Pulmonary artery endothelial cell (primary cell): ENCODE results near the gene KLHL18. TPM values are rescaled to one million over a fixed set of nuclear protein-coding genes. Genes with fewer than 3 reads are reported as not detected.
"Not testable (repeated sequence)": the region's sequence is repeated elsewhere in the genome, so short reads cannot be mapped to it uniquely, and the experiment has no call there.

ENCODE experiments used
- DNase-seq: peaks from one replicate; pipeline ENCODE4 v3.0.0-alpha.2; 2011; ENCODE audit warnings: low read depth, low spot score
- total RNA-seq: library from RNA; depleted of rRNA; stranded (reverse); fragments of >200 nt; gene quantifications from 2 replicates; pipeline ENCODE4 v1.2.3, GENCODE V29; 2014

Gene KLHL18
- total RNA-seq: 31.9 and 47.0 TPM in 2 replicates

DNA sequence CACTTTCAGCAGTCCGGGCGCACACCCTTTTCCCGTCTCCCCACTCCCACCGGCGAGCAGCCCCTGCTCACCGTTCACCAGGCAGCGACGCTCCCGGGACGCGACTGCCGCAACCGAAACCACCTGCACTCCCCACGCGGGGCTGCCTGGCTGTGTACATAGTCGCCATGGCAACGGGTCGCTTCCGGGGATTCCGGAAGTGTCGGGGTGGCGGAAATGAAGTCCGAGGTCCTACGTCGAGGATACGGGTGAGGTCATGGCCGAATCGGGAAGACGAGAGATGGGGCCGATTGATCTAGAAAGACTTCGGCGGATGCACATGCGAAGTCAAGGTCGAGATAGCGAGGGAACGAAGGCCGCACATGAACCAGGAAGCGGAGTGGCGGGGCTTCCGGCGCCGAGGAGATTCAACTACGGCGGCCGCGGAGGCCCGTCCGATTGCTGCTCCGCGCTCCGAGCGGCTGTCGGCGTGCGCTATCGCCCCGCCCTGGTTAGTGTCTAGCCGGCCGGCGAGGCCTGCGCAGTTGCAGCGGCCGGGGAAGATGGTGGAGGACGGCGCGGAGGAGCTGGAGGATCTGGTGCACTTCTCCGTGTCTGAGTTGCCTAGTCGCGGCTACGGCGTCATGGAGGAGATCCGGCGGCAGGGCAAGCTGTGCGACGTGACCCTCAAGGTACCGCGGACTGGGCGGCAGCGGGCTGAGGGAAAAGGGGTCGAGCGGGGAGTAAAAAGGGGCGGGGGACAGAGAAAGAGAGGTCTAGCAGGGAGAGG, at the start of gene KLHL18, which contains the start of gene KIF9:
TSS of gene KLHL18 (plus strand) at position 521 of the 769 bp plus-strand sequence. CDS start at position 543, 22 bp downstream.
TSS of gene KIF9 (minus strand) at position 376 of the 769 bp plus-strand sequence. CDS start 5,425 bp downstream, outside the sequence.
- DNase-seq: peak; percentile 57

DNA sequence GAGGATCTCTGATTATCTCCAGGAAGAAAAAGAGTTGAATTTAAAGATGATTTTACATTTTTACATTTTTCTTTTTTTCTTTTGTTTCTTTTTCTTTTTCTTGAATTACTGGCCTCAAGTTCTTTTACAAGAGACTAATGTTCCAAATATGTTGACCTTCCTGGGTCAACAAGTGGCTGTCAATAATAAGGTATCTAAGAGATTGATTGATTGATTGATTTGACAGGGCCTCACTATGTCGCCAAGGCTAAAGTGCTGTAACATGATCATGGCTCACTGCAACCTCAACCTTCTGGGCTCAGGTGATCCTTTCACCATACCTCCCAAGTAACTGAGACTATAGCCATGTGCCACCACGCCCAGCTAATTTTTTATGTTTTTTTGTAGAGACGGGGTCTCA, 44.7 kb upstream of the KLHL18 start:
- no peak for DNase-seq

DNA sequence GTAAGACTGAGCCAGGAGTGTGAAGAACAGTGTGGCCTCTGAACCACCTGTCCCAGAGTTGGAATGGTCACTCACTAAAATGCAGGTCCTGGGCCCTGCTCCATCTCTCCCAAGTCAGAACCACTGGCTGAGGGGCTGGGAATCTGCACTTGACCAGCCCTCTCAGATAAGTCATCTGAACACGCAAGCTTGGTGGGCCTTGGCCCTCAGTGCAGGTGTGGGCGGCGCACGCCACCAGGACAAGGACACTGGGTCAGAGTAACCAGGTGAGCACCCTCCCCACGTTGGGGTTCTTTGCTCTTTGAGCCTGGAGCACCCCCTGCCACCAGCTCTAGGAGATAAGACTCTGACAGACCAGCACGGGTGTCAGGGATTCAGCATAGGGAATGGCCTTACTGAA, 42.8 kb upstream of the KLHL18 start:
- DNase-seq: no peak

DNA sequence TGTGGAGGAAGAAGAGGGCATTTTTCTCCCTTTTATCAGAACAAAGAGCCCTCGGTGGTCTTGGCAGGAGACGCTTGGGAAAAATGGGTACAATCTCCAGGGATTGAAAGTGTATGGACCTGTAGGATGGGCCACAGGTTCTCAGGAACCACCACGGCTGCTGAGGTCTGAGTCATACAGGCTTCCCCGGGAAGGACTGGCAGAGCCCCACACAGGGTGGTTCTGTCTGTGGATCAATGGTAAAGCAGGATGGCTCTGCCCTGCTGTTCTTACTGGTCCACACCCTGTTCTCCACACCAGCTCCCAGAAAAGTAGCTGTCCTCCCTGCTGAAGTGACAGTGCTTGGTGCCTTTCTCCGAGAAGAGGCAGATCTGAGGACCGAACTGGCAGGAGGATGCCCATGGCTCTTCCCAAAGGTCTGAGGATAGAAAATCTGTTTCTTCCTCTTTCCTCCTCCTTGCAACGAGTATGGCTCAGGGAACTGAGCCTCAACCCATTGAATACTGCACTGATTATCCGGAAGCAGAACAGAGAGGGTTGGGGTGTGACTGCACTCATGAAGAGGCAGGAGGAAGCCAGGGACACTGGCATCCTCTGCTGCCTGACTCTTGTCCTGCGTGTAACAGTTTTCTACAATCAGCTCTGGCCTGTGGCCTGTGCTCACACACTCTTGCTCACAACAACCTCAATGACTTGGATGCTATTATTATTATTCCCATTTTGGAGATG, 39.2 kb upstream of the KLHL18 start:
- DNase-seq: no peak

DNA sequence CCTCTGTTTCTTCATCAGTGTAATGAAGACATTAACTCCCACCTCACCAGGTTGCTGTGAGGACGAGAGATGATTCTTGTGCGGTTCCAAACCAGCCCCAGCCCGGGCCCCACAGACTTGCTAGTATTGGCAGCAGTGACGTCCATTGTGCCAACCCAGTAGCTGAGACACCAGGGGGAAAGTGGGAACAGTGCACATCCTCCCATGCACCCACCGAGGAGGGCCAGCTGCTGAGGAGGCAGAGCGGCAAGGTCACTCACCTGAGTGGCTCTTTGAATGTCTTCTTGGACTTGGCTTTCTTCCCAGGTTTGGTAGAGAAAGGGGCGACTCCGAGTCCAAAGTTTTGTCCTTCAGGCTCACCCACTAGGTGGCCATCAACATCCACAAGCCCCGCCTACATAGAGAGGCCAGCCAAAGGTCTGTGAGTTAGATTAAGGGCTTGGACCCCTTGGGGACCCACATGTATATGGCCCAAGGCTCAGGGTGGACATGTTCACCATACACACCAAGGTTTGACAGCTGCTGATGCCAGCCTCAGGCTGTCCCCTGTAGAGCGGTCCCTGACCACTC, 38.1 kb upstream of the KLHL18 start:
- DNase-seq: no peak

DNA sequence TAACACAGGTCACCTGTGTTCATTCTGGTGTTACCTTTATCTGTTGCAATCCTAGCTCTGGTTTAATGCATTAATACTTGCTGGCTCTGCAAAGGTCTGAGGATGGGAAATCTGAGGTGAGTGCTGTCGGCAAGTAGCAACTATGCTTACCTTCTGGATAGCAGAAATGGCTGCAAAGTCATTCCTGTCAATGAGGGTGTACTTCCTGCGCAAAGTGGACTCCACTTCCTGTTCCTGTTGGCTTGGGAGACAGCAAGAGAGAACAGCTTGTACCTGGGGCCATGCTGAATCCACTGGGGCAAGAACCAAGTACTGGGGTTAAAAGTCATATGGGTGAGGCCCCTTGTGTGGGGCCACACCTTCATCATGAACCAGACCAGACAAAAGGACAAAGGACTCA, 37.5 kb upstream of the KLHL18 start:
- no peak for DNase-seq

DNA sequence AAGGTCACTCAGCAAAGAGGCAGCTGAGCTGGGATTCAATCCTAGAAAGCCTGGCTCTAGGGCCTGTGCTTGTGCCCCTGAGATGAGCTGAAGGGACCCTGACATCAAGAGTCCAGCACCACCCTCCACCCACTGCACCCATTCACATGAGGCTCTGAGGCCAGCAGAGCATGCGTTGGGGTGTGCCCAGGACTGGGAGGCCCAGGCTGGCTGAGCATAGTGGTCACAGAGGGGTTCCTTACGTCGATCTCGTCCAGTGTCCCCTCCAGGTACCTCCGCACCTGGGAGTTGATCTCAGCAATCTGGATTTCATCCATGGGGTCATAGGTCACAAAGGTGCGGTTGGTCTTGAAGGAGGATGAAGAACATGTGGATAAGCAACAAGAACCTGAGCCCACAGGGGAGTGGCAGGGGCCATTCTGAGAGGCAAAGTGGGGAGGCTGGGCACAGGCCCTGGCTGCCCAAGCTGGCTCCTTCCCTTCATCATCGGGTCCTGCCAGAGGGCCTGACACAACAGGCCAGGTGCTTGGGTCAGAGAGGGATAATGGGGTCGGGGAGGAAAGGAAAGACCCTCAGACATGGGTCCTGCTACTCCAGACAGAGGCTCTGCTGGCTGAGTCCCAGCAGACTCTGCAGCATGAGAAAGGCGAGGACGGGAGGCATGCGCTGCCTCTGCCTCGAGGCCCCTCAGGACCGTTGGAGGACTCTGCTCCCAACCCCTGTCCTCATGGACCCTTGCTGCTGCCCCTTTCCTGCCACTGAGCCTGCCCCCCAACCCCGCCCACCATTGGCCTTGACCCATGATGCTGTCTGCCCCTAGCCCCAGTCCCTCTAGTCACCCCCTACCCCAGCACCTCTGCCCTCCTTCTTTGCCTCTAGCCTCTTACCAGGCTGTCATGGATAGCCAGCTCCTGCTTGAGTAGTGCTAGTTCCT, 35.3 kb upstream of the KLHL18 start:
- DNase-seq: no peak

GRCh38 chr3:47250309-47251060, 32.3 kb upstream of the KLHL18 start:
- no peak for DNase-seq

DNA sequence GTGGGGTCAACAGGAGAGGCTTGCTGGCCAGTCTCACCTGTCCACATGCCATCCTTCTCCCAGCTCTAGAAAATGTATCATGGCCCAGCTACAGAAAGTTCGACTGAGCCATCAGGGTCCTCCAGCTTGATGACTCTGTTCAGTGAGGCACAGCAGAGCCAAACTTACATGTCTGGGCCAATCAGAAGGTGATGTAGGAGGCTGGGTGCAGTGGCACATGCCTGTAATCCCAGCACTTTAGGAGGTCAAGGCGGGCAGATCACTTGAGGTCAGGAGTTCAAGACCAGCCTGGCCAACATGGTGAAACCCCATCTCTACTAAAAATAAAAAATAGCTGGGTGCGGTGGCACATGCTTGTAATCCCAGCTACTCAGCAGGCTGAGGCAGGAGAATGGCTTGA, 31.7 kb upstream of the KLHL18 start:
- not testable (repeated sequence) for DNase-seq

DNA sequence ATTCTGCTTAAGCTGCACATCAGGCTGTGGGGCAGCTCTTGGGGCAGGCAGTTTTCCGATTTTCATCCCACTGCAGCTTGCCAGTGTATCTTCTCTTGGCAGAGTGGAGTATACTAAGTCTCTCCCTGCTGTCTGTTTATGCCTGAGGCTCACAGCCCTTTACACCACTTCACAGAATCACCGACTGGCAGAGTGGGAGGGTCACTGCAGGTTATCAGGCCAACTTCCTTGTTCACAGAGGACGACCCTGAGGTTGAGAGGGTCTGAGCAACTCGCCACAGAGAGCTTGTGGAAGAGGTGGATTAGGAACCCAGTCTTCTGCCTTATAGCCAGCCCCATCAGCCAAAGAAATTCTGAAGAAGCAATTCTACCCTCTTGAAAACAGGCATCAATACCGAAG, 31.1 kb upstream of the KLHL18 start:
- no peak for DNase-seq

GRCh38 chr3:47256331-47256730, 26.4 kb upstream of the KLHL18 start:
- not testable (repeated sequence) for DNase-seq

- no peak for DNase-seq
These were observed 23.6 kb upstream of the KLHL18 start for GRCh38 chr3:47259114-47259513.

DNA sequence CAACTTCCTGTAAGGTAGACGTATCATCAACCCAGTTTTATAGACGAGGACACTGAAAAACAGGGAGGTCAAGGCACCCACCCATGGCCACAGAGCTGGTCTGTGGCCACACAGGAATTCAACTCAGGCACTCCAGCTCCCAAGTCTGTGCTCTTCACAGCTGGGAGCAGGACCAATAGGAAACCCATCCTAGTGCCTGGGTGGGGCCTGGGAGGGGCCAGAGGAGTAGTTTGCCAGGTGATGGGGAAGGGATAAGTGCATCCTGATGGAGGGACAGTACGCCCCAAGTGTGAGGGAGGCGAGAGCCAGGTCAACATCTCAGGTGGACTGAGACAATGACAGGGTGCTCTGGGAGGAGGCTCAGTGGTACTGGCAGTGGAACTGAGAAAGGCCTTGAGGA, 22.1 kb upstream of the KLHL18 start:
- DNase-seq: no peak

- no peak for DNase-seq
These were observed 21.4 kb upstream of the KLHL18 start for GRCh38 chr3:47261301-47261700.

DNA sequence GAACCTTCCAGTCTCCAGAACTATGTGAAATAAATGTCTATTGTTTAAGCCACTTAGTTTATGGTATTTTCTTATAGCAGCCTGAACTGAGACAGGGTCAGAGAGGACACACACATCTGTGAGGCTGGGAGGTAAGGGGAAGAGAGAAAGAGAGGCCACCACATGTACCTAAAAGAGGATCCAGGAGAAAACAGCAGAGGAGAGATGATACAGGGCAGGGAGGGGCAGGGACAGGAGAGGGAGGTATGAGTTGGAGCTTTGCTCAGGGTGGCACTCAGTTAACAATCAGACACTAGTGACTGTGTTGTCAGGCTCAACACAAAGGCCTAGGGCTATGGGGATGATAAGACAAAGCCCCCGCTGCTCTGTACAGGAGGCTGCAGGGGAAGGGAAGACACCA, 17.7 kb upstream of the KLHL18 start:
- no peak for DNase-seq

DNA sequence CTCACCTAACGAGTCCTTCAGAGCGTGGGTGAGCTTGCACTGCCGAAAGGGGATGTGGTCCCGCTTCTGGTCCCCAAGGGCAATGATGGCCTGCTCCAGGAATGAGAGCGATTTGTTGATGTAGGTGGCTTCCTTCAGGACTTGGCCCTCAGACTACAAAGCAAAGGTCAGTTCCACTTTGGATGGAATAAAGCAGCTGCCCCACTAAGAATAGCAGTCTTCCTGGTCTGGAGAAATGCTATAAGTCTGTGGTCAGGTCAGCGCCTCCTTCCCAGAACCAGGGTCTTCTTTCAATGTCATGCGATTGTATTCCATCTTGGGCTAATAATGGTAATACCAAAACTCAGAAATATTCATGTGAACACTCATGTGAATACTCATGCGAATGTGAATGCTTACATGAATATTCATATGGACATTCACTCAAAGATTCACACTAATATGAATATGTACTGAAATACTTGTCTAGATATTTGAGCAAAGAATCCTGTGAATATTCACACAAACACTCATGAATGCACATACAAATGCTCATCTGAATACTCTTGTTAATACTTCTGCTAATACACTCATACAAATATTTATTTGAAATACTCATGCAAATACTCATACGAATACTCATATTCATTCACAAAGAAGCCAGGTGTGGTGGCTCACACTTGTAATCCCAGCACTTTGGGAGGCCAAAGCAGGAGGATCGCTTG, 16.9 kb upstream of the KLHL18 start:
- no peak for DNase-seq

DNA sequence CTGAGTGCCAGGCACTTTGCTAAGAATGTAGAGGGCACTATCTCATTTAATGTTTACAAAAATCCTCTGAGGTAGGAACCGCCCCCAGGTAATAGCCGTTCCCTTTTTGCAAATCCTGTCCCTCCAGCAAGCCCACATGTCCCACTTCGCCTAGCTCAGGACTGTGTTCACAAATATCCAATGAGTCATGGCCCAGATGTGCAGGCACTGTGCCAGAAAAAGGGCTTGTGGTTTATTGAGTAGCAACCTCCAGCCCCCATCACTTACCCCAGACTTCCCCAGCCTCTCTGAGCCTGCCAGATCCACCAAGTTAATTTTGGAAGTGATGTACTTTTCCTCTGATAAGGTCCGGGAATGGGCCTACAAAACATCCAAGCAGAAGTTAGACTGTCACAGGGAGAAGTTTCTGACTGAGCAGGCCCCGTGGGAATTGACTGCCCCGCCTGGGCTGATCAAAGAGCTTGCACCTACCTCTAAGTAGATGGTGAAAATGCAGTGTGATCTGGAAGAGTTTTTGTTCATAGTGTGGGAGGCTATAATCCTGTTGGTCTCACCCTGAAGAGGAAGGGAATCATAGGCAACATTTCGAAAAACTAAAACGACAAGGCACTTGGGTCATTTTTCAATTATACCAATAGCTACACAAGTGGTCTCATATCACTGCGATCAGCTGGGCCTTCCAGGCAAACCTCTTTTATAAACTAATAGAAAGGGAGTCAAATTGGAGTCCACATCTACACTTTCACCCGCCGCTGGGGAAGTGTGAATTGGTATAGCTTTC, 15.8 kb upstream of the KLHL18 start:
- peak; percentile 67 for DNase-seq

DNA sequence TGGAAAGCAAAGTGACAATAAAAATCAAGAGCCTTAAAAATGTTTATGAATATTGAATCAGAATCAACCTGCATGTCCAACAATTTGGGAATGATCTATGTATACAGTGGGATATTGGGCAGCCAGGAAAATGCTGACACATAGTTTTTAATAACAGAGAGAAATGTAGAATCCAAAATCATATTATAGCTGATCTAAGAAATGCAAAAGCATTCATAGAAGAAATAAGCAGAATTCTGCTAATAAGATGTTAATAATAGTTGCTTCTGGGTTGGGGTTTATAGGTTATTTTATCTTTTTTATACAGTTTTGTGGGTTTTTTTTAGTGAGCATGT, 15.3 kb upstream of the KLHL18 start:
- no peak for DNase-seq

- DNase-seq: no peak
These were observed 12.2 kb upstream of the KLHL18 start for GRCh38 chr3:47270526-47270925.
